ENCODE measurements around the gene CNTN4. TPM values are rescaled to one million over a fixed set of nuclear protein-coding genes. Genes with fewer than 3 reads are reported as not detected.

CNTN4 gene
- total and polyA plus RNA-seq, 2 experiments from 2014 or later: 0.91 to 4.0 TPM

DNA sequence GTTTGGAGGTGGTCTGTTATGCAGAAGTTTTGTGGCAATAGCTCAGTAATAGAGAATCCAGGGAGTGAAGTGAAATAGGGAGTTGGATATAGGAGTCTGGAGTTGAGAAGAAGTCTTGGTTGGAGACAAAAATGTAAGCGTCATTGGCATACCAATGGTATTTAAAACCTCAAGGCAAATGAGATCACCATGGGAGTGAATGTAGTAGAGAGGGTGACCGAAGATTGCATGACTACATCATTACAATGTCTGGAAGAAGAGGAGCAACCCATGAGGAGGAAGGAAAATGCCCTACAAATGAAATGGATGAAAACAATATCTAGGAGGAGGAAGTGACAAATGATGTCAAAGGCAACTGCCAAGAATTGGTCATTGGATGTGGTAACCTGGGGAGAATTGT is 54.4 kb downstream of the CNTN4 start (continued):
- TF ChIP-seq, protein P1, sequence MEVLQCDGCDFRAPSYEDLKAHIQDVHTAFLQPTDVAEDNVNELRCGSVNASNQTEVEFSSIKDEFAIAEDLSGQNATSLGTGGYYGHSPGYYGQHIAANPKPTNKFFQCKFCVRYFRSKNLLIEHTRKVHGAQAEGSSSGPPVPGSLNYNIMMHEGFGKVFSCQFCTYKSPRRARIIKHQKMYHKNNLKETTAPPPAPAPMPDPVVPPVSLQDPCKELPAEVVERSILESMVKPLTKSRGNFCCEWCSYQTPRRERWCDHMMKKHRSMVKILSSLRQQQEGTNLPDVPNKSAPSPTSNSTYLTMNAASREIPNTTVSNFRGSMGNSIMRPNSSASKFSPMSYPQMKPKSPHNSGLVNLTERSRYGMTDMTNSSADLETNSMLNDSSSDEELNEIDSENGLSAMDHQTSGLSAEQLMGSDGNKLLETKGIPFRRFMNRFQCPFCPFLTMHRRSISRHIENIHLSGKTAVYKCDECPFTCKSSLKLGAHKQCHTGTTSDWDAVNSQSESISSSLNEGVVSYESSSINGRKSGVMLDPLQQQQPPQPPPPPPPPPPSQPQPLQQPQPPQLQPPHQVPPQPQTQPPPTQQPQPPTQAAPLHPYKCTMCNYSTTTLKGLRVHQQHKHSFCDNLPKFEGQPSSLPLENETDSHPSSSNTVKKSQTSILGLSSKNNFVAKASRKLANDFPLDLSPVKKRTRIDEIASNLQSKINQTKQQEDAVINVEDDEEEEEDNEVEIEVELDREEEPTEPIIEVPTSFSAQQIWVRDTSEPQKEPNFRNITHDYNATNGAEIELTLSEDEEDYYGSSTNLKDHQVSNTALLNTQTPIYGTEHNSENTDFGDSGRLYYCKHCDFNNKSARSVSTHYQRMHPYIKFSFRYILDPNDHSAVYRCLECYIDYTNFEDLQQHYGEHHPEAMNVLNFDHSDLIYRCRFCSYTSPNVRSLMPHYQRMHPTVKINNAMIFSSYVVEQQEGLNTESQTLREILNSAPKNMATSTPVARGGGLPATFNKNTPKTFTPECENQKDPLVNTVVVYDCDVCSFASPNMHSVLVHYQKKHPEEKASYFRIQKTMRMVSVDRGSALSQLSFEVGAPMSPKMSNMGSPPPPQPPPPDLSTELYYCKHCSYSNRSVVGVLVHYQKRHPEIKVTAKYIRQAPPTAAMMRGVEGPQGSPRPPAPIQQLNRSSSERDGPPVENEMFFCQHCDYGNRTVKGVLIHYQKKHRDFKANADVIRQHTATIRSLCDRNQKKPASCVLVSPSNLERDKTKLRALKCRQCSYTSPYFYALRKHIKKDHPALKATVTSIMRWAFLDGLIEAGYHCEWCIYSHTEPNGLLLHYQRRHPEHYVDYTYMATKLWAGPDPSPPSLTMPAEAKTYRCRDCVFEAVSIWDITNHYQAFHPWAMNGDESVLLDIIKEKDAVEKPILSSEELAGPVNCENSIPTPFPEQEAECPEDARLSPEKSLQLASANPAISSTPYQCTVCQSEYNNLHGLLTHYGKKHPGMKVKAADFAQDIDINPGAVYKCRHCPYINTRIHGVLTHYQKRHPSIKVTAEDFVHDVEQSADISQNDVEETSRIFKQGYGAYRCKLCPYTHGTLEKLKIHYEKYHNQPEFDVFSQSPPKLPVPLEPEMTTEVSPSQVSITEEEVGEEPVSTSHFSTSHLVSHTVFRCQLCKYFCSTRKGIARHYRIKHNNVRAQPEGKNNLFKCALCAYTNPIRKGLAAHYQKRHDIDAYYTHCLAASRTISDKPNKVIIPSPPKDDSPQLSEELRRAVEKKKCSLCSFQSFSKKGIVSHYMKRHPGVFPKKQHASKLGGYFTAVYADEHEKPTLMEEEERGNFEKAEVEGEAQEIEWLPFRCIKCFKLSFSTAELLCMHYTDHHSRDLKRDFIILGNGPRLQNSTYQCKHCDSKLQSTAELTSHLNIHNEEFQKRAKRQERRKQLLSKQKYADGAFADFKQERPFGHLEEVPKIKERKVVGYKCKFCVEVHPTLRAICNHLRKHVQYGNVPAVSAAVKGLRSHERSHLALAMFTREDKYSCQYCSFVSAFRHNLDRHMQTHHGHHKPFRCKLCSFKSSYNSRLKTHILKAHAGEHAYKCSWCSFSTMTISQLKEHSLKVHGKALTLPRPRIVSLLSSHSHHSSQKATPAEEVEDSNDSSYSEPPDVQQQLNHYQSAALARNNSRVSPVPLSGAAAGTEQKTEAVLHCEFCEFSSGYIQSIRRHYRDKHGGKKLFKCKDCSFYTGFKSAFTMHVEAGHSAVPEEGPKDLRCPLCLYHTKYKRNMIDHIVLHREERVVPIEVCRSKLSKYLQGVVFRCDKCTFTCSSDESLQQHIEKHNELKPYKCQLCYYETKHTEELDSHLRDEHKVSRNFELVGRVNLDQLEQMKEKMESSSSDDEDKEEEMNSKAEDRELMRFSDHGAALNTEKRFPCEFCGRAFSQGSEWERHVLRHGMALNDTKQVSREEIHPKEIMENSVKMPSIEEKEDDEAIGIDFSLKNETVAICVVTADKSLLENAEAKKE (CRISPR knock-in tag; IDR thresholded peaks at IDR 0.05): no peak
- TF ChIP-seq CREB1 (CRISPR knock-in tag; IDR thresholded peaks at IDR 0.05; ENCODE audit: low read depth): no peak
- no peak for TF ChIP-seq POLR2AphosphoS5 (IDR thresholded peaks at IDR 0.05; ENCODE audit: low read depth)
- TF ChIP-seq EZH2phosphoT487 (IDR thresholded peaks at IDR 0.05; ENCODE audit: unreplicated experiment): no peak
- TF ChIP-seq, protein P2, sequence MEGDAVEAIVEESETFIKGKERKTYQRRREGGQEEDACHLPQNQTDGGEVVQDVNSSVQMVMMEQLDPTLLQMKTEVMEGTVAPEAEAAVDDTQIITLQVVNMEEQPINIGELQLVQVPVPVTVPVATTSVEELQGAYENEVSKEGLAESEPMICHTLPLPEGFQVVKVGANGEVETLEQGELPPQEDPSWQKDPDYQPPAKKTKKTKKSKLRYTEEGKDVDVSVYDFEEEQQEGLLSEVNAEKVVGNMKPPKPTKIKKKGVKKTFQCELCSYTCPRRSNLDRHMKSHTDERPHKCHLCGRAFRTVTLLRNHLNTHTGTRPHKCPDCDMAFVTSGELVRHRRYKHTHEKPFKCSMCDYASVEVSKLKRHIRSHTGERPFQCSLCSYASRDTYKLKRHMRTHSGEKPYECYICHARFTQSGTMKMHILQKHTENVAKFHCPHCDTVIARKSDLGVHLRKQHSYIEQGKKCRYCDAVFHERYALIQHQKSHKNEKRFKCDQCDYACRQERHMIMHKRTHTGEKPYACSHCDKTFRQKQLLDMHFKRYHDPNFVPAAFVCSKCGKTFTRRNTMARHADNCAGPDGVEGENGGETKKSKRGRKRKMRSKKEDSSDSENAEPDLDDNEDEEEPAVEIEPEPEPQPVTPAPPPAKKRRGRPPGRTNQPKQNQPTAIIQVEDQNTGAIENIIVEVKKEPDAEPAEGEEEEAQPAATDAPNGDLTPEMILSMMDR (conservative IDR thresholded peaks at IDR 0.05; ENCODE audit: low read depth in 2 of 2): no peak
- TF ChIP-seq STAT1 (IDR thresholded peaks at IDR 0.05; ENCODE audit: unreplicated experiment): no peak
- TF ChIP-seq ZNF331 (CRISPR knock-in tag; IDR thresholded peaks at IDR 0.05; ENCODE audit: low read depth): no peak
- no peak for TF ChIP-seq NANOG (IDR thresholded peaks at IDR 0.05; ENCODE audit: borderline replicate concordance)
- TF ChIP-seq, protein P3, sequence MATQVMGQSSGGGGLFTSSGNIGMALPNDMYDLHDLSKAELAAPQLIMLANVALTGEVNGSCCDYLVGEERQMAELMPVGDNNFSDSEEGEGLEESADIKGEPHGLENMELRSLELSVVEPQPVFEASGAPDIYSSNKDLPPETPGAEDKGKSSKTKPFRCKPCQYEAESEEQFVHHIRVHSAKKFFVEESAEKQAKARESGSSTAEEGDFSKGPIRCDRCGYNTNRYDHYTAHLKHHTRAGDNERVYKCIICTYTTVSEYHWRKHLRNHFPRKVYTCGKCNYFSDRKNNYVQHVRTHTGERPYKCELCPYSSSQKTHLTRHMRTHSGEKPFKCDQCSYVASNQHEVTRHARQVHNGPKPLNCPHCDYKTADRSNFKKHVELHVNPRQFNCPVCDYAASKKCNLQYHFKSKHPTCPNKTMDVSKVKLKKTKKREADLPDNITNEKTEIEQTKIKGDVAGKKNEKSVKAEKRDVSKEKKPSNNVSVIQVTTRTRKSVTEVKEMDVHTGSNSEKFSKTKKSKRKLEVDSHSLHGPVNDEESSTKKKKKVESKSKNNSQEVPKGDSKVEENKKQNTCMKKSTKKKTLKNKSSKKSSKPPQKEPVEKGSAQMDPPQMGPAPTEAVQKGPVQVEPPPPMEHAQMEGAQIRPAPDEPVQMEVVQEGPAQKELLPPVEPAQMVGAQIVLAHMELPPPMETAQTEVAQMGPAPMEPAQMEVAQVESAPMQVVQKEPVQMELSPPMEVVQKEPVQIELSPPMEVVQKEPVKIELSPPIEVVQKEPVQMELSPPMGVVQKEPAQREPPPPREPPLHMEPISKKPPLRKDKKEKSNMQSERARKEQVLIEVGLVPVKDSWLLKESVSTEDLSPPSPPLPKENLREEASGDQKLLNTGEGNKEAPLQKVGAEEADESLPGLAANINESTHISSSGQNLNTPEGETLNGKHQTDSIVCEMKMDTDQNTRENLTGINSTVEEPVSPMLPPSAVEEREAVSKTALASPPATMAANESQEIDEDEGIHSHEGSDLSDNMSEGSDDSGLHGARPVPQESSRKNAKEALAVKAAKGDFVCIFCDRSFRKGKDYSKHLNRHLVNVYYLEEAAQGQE (IDR thresholded peaks at IDR 0.05; ENCODE audit: unreplicated experiment): no peak
- no peak for TF ChIP-seq EZH2 (IDR thresholded peaks at IDR 0.05; ENCODE audit: low read depth, unreplicated experiment)
- no peak for TF ChIP-seq ZNF114 (CRISPR knock-in tag; IDR thresholded peaks at IDR 0.05)

Data from GM23338 (cell line).